HG03354 (cell line): ENCODE data around the gene CARS2.
"Not testable (repeated sequence)": the region's sequence is repeated elsewhere in the genome, so short reads cannot be mapped to it uniquely, and the experiment has no call there.

Experiments
- ATAC-seq: cut with Tn5 transposase; IDR thresholded peaks from one replicate; pipeline ENCODE4 v1.9.1; 2021; ENCODE audit warnings: mild to moderate bottlenecking; ENCODE audit not compliant: unreplicated experiment, poor library complexity, severe bottlenecking

Gene CARS2

DNA sequence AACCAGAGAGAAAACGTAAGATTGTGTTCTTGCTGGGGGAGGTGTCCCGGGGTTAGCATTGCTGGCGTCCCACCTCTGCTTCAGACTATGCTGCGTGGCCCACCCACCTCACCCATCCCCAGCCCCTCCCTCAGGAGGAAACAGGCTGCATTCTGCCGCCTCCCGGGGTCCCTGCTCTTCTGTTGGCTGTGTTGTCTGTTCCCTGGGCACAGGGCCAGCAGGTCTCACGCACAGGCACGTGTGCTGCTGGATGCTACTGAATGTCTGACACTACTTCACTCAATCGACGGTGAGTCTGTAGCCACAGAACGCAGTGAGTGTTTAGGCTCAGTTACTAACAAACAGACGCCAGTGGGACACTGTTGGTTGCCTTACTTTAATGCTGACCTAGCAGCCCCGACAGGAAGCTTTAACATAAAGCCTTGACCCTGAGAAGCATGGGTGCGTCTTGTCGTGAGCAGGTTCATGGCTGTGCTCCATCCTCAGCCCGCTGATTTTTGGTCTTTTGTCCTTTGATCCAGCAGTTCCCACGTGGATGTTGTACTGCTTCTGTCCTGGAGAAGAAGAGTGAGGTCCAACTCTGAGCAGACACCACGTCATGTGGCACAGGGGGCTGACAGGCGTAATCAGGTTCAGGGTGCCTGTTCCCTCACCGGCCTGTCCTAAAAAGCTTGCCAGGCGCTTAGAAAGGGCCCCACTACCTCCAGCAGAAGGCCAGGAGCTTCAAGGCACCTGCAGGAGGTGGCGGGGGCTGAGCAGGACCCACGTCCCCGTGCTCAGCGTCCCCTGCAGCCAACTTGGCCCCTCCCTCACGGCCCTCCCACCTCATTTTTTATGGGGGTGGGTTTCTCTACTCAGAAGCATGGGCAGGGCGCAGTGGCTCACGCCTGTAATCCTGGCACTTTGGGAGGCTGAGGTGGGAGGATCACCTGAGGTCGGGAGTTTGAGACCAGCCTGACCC is 64.6 kb downstream of the CARS2 start:
- no peak for ATAC-seq

DNA sequence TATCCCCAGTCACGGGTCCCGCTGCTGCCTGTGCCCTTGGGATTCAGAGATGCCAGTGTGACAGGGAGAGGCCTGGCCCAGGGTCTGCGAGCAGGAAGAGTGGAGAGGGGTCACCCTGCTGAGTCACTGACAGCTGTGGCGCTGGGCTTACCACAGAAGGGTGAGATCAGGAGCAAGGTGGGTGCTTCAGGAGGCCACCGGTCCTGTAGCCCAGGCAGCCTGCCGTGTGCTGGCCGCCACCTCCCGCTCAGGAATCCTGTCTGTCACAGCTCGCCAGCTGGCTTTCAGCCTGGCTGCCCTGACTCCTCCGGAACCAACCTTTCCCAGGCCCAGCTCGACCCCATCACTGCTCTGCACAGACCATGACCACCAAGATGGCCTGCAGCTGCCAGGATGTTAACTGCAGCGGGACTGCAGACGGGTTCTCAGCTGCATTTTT is 65.3 kb downstream of the CARS2 start:
- ATAC-seq = no peak

DNA sequence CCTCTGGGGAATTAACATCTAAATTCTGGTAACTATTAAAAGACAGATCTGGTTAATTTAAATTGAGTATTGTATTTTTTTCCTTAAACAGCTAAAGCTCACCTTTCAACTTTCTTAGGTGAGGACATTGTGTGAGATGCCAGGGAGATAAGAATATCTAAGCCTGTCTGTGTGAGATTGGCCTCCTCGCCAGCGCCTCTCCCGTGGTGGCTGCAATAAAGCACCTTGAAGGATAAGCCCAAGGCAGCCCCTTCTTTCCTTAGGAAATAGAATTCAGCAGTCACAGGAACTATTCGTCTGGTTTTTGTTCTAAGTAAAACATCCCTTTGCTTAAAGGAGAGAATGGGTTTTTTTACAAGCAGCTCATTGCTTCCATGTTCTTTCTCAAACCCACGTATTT is 66.0 kb downstream of the CARS2 start:
- ATAC-seq = no peak

DNA sequence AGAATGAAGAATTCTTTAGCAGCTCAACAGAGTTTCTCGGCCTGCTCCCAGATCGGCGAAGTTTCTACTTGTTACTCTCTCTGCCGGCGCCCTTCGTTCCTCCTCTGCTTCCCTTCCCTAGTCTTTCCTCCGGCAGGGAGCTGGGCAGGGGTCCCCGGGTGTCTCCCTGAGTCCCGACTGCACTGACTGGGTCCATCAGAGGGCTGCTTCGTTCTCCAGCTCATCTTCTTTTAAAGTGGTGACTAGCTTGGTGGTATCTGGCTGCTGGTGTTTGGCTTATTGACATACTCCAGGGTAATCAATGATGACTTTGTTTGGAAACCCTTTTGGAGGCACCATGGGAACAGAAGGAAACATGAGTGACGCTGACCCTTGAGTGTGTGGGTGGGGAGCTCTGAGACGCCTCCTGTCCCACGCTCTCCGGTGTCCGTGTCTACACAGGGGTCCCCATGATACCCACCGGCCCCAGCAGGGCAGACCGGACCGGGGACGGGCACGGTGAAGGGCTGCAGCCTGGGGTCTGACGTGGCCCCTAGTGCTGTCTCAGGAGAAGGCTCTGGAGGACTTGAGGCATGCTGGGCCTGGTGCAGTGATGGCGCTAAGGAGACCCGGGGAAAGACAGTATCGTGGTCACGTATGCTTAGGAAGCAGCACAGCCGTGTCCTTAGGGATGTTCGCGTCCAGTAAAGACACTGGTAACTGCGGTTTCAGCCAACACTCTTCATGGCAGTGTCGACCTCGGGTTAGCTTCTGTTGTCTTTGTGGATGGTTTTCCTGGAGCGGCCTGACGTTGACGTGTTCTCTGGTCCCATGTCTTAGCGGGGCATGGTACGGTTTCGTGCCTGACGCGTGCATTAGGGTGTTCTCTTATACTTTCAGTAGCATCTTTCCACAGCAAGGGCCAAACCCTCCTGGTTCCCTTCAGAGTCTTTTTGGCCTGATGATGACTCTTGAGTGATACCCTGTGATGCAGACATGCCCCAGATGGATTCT is 66.8 kb downstream of the CARS2 start:
- ATAC-seq = no peak

DNA sequence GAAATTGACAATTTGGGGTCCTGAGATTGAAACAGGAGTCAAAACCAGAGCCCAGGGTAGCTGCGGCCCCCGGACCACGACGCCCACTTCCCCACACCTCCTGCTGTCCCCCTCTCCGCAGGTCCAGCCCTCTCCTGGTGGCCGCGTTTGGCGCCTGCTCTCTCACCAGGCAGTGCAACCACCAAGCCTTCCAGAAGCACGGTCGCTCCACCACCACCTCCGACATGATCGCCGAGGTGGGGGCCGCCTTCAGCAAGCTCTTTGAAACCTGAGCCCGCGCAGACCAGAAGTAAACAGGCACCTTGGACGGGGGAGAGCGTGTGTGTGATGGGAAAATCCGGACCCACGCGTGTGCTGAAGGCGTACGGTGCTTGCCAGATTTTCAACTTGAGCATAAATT is 67.7 kb downstream of the CARS2 start:
- no peak for ATAC-seq

DNA sequence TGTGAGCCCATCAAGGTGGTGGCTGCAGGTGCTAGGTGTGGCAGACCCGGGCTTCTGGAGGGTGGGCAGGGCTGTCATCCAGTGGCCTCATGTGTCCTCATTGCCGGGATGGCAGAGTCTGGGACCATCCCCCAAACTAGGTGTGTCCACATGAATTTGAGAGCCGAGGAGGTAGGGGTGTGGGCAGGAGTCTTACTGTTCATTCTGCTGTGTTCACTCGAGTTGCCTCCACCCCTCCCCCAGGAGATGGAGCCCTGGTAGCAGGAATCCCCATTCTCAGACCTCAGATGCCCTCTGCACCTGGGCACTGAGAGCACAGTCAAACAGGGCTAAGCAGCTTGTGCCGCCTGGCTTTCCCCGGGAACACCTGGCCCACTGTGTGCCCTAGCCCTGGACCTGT is 68.2 kb downstream of the CARS2 start:
- no peak for ATAC-seq

DNA sequence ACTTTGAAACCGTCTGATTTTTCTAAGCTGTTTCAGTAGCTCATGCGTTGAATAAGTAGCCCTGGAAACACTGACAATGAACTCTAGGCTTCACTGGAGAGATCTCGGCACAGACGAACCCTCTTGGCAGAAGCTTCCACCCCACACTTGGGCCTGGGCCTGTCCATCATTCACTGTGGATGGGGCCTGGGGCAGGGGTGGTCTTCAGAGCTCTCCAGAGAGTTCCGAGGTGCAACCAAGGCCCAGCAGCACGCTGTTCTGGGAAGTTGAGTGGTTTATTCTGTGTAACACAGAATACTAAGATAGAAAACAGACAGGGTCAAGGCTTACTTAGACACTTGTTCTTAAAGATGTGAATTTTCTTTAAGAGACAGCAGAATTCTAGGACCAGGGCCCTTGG is 68.6 kb downstream of the CARS2 start:
- no peak for ATAC-seq

DNA sequence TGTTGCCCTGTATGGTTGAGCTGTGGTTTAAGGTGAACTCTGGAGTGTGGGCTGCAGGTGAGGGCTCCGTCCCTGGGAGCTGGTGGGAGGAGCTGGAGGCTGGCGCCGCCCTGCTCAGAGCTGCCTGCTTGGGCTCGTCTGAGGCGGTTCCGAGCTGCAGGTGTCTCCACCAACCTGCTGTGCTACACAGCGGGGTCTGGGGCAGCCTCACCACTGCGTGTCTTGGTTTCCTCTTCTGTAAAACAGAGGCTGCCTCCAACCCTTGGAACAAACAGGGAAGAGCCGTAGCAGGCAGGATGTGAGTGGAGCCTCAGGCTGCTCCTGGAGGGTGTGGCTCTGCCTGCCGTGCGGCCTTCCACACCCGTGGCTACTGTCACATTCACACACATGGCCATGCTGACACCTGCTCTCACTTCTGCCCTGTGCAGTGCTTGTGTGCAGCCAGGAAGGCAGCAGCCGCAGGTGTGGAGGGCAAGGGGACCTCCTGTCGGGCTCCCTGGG is 69.2 kb downstream of the CARS2 start:
- ATAC-seq = no peak

DNA sequence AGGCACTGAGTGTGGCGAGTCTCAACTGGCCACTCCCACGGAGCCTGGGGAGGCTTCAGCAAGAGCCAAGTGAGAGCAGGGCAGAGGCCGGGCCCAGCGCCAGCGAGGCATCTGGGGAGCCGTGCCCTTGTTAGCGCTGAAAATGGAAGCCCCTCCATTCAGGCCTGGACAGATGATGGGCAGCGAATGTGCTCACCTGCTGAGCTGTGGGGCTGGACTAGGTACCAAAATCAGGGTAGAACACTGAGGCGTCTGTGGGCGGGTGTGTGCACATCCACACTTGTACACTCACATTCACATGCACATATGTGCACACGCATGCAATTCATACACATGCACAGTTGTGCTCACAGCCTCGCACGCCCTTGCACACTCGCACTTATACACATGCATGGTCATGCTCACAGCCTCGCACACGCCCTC is 69.9 kb downstream of the CARS2 start:
- no peak for ATAC-seq

DNA sequence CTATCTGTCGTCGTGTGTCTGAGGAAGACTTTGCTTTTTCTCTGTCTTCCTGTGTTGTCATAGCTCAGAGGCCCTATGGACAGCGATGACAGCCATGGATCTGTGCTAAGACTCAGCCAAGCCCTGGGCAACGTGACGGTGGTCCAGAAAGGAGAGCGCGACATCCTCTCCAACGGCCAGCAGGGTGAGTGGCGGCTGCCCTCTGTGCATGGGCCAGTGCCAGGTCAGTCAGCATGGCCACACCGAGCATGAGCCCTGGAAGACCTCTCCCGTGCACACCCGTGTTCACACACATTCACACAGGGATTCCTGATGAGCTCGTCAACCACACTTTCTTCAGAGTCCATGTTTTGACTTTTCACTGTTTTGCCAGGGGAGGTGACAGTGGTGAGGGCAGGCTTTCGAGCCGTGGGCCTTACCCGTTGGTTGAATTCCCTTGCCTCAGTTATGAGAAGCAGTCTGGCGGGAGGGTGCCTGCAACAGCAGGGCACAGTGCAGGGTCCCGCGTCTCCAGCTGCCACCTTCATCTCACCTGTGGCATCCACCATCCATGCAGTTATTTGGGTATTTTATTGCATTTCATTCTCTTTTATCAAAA is 70.4 kb downstream of the CARS2 start:
- ATAC-seq = no peak

DNA sequence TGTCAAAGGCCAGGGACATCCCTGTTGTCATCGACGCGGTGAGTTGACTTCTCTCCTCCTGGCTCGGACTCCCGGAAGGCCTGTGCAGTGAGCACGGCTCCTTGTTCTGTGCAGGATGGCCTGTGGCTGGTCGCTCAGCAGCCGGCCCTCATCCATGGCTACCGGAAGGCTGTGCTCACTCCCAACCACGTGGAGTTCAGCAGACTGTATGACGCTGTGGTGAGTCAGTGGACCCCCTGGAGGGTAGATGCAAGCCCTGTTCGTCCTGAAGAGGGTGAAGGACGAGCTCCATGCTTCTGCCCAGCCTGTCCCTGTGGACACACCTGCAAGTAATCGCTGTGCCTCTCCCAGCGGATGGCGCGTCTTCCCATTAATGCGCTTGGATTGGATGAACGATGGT is 71.4 kb downstream of the CARS2 start:
- no peak for ATAC-seq

DNA sequence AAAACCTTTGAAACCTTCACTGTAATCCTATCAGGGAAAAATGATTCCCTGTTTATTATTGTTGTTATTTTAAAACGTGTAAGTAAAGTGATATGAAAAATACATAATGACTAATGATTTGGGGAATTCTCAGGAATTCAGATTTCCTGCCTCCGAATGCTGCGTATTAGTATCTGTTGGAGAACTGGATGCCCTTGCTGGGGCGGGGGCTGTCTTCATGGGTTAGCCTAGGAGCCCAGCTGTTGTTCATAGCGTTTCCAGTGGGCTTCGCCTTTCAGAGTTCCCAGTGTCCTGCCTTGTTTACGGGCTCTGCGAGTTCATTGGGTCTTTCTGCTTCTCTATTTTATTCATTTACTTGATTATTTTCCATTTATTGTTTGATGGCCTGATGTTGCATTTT is 72.1 kb downstream of the CARS2 start:
- no peak for ATAC-seq

DNA sequence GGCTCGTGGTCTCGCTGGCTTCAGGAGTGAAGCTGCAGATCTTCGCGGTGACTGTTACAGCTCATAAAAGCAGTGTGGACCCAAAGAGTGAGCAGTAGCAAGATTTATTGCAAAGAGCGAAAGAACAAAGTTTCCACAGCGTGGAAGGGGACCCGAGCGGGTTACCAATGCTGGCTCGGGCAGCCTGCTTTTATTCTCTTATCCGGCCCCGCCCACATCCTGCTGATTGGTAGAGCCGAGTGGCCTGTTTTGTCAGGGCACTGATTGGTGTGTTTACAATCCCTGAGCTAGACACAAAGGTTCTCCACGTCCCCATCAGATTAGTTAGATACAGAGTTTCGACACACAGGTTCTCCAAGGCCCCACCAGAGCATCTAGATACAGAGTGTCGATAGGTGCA is 73.7 kb downstream of the CARS2 start:
- ATAC-seq = not testable (repeated sequence)

DNA sequence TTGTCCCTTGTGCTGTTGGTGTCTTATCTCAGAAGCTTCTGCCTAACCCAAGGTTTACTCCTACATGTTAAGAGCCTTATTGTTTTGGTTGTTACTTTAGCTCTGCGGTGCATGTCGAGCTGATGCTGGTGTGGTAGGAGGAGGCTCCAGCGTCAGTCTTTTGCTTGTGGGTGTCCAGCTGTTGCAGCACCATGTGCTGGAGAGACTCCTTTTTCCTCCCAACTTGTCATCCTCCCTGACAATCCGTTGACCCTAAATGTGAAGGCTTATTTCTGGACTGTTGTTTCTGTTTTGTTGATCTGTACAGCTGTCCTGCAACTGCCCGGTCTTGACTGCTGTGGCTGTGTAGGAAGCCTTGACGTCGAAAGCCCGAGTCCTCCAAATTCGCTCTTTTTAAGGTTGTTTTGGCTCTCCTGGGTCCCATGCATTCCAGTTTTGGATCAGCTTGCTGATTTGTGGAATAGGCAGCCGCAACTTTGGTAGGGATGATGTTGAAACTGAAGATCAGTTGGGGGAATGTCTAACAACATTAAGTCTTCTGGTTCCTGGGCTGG is 75.3 kb downstream of the CARS2 start:
- no peak for ATAC-seq

DNA sequence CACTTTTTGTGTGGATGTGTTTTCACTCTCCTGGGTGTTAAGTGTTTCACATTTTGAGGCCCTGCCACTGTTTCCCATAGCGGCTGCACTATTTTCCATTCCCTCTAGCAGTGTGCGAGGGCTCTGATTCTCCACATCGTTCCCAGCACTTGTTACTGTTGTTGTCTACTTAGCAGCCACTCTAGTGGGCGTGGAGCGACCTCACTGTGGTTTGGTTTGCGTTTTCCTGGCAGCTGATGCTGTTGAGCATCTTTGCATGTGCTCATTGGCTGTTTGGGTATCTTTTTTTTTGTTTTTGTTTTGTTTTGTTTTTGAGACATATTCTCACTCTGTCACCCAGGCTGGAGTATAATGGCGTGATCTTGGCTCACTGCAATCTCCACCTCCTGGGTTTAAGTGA is 76.2 kb downstream of the CARS2 start:
- ATAC-seq = no peak

DNA sequence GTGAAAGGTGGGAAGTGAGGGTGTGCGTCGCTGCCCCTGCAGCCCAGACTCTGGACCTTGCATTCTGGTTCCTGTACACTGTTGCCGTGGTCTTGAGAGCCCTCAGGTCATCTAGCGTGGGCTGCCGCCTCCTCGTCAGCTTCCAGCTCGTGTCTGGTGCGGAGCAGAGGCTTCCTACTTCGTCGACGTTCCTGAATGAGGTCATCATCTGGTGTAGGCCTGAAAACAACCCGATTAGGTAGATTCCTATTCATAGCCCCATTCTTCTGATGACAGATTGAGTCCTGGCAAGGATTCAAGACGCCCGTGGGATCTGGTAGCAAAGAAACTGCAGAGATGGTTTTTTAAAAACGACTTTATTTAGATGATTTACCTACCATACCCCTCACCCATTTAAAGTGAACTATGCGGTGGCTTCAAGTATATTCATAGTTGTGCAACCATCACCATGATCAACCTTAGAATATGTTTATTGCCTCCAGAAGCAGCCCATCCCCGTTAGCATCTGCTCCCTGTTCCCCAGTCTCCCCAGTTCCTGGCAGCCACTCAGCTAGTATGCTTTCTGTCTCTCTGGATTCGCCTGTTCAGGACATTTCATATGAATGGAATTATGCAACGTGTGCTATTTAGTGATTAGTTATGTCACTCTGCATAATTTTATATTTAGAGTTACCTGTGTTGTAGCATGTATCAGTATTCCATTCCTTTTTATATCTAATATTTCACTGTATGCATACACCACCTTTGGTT is 76.8 kb downstream of the CARS2 start:
- no peak for ATAC-seq

DNA sequence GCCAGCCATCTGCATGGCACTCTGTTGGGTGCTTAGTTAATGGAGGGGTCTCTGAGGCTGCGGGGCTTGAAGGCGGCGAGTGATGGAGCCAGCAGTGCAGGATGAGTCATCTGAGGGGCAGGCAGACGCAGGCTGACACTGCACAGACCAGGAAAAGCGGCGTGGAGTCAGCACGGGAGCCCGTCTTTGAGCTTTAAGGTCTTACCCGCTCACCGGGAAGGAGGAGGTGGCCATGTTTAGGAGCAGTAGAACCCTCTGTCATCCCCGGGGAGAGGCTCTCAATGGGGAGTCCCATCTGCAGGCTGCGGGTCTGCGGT is 77.5 kb downstream of the CARS2 start:
- ATAC-seq = no peak

DNA sequence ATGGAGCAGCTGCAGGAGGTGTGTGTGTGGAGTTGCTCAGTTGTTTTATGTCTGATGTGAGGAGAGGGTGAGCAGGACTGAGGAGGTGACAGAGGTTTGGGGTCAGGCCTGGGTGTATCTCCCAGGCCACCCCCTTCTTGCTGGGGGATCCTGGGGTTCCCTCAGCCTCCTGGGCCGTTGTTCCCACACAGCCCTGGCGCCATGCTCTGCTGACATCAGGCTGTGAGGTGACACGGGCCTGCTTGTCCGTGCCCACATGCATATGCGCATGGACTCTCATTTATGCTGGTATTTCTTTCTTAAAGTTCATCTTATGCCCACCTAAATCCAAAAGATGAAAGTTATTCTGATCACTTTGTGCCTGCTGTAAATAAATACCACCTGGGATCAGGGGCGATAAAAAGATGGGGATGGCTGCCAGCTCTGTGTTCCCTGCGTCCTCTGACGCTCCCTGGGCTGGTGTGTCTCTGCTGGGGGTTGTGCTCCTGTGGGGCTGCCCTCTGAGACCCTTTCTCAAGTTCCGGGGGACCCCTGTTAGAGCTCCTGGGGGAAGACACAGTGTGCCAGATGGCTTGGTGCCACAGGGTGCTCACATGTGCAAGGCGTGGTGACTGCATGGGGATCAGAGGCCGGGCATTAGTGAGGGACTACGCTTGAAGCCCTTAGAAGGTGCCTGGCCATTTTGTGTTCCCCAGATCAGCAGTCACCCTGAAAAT is 78.0 kb downstream of the CARS2 start:
- no peak for ATAC-seq

DNA sequence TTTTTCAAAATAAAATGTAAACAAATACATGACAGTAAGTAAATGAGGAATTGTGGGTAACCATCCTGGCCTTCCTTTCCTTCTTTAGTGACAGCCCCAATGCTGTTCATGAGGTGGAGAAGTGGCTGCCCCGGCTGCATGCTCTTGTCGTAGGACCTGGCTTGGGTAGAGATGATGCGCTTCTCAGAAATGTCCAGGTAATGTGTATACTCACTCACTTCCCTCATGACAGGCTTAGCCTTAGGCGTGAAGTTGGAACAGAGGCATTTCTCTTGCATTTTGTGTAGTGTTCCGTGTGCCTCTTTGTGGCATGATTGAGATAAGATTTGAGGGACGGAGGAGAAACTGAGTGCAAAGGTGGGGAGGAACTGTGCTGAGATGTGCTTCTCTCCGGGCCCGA is 78.6 kb downstream of the CARS2 start:
- ATAC-seq = no peak
